SK-N-SH (cell line): ENCODE measurements around the gene CLN5. TPM values are rescaled to one million over a fixed set of nuclear protein-coding genes. Genes with fewer than 3 reads are reported as not detected.

Source experiments
- CTCF ChIA-PET: fragments of 300-600, 350-600 bp; formaldehyde crosslinking; extraction: SDS; loops from one replicate; lab custom pipeline; 2021; lab: Yijun Ruan, JAX
- POLR2A ChIA-PET: fragments of 350-600 bp; sonication (Branson Sonifier 250); formaldehyde crosslinking; extraction: SDS; loops from one replicate; lab custom pipeline; 2020; ENCODE audit warnings: antibody characterized with exemption, inconsistent platforms; lab: Yijun Ruan, JAX
- DNase-seq: peaks from one replicate; pipeline ENCODE4 v3.0.0; 2012
- H2AFZ ChIP-seq: fragments of 200-600 bp; sonication (generic); 2 replicates; pipeline ENCODE4 v1.8.1; 2016; ENCODE audit warnings: antibody characterized with exemption, mild to moderate bottlenecking, low read depth
- H3F3A ChIP-seq: fragments of 200-600 bp; sonication (generic); replicated peaks from 2 replicates; pipeline ENCODE3; 2016; ENCODE audit warnings: antibody characterized with exemption, mild to moderate bottlenecking; ENCODE audit not compliant: insufficient read depth
- H3K27ac ChIP-seq, 2 experiments: fragments of 200-500 bp in 1 of 2; fragments of 200-600 bp in 1 of 2; sonication (Bioruptor generic) in 1 of 2; sonication (generic), shearing (Covaris generic) in 1 of 2; 2 replicates each; pipeline versions ENCODE4 v1.5.1 to v1.6.1; 2014 to 2016; ENCODE audit warnings: low read depth in 2 of 2, inconsistent platforms in 1 of 2, low read length in 1 of 2, mild to moderate bottlenecking in 1 of 2, mixed read lengths in 1 of 2
- H3K27me3 ChIP-seq: fragments of 200-600 bp; sonication (generic), shearing (Covaris generic); 2 replicates; pipeline ENCODE4 v1.6.1; 2016; ENCODE audit warnings: mixed run types; ENCODE audit not compliant: insufficient read depth
- H3K36me3 ChIP-seq, 2 experiments: fragments of 200-500 bp in 1 of 2; fragments of 200-600 bp in 1 of 2; sonication (Bioruptor generic) in 1 of 2; sonication (generic) in 1 of 2; replicated peaks in 1 of 2; 2 replicates each; pipeline versions ENCODE3 to v1.5.1; 2014 to 2016; ENCODE audit warnings: low read length in 1 of 2, mild to moderate bottlenecking in 1 of 2; ENCODE audit not compliant: insufficient read depth in 2 of 2, control insufficient read depth in 1 of 2
- H3K4me1 ChIP-seq, 2 experiments: fragments of 200-500 bp in 1 of 2; fragments of 200-600 bp in 1 of 2; sonication (Bioruptor generic) in 1 of 2; sonication (generic), shearing (Covaris generic) in 1 of 2; 2 replicates each; pipeline versions ENCODE4 v1.5.1 to v1.6.1; 2014 to 2016; ENCODE audit warnings: low read depth in 1 of 2, low read length in 1 of 2, mixed run types in 1 of 2; ENCODE audit not compliant: insufficient read depth in 2 of 2, control insufficient read depth in 1 of 2
- H3K4me2 ChIP-seq: fragments of 200-600 bp; sonication (generic), shearing (Covaris generic); 2 replicates; pipeline ENCODE4 v1.6.1; 2017; ENCODE audit warnings: mixed run types
- H3K4me3 ChIP-seq, 2 experiments: fragments of 200-500 bp in 1 of 2; fragments of 200-600 bp in 1 of 2; sonication (Bioruptor generic) in 1 of 2; sonication (generic), shearing (Covaris generic) in 1 of 2; 2 replicates each; pipeline versions ENCODE4 v1.5.1 to v1.8.1; 2014 to 2016; ENCODE audit warnings: low read depth in 2 of 2, inconsistent platforms in 1 of 2, low read length in 1 of 2, mild to moderate bottlenecking in 1 of 2, mixed read lengths in 1 of 2, moderate library complexity in 1 of 2
- H3K79me2 ChIP-seq: fragments of 200-600 bp; sonication (generic); 2 replicates; pipeline ENCODE4 v1.8.1; 2017; ENCODE audit warnings: mild to moderate bottlenecking; ENCODE audit not compliant: insufficient read depth
- H3K9ac ChIP-seq: fragments of 200-600 bp; sonication (generic); 2 replicates; pipeline ENCODE4 v1.6.1; 2017; ENCODE audit warnings: mixed run types
- H3K9me2 ChIP-seq: fragments of 200-600 bp; sonication (generic); 2 replicates; pipeline ENCODE4 v1.6.1; 2017; ENCODE audit warnings: mixed run types
- H3K9me3 ChIP-seq: fragments of 200-600 bp; sonication (generic); 2 replicates; pipeline ENCODE4 v1.6.1; 2017; ENCODE audit warnings: mixed run types, mild to moderate bottlenecking, moderate library complexity
- H4K20me1 ChIP-seq: fragments of 200-600 bp; sonication (generic); 2 replicates; pipeline ENCODE4 v1.6.1; 2017; ENCODE audit warnings: mild to moderate bottlenecking, mixed run types; ENCODE audit not compliant: insufficient read depth
- EP300 ChIP-seq, 2 experiments: IDR thresholded peaks; 2 replicates each; pipeline versions ENCODE4 v1.4.0 to v1.6.1; 2012; ENCODE audit warnings: borderline replicate concordance in 1 of 2, low read depth in 1 of 2, low read length in 1 of 2
- NRF1 ChIP-seq: IDR thresholded peaks from 2 replicates; pipeline ENCODE4 v1.6.1; 2012; ENCODE audit warnings: low read depth, mild to moderate bottlenecking, low read length
- POLR2AphosphoS5 ChIP-seq: IDR thresholded peaks from 2 replicates; pipeline ENCODE4 v1.6.1; 2012; ENCODE audit warnings: low read depth, low read length
- RXRA ChIP-seq: IDR thresholded peaks from 2 replicates; pipeline ENCODE4 v1.4.0; 2012; ENCODE audit warnings: low read depth, mild to moderate bottlenecking, borderline replicate concordance
- SIN3A ChIP-seq: IDR thresholded peaks from 2 replicates; pipeline ENCODE4 v1.6.1; 2012; ENCODE audit warnings: low read depth, mild to moderate bottlenecking, low read length, moderate library complexity, borderline replicate concordance
- YY1 ChIP-seq: IDR thresholded peaks from 2 replicates; pipeline ENCODE4 v1.4.0; 2012; ENCODE audit warnings: low read depth, mild to moderate bottlenecking
- WGBS: methylation state at CpG from one replicate; pipeline ENCODE4 v1.1.6; 2017; ENCODE audit warnings: low lambda C conversion rate; 5-methylcytosine and 5-hydroxymethylcytosine counted together
- polyA plus RNA-seq, 3 experiments: library from polyadenylated mRNA; depleted of rRNA; stranded (reverse); fragments of >200 nt; gene quantifications; 2 replicates each; pipeline ENCODE4 v1.2.3, GENCODE V29; 2012
- TF ChIP-seq, protein P1 (sequence below): fragments of 200-600 bp; sonication (generic); IDR thresholded peaks from 2 replicates; pipeline ENCODE4 v1.6.1; 2017; ENCODE audit warnings: antibody characterized with exemption, mild to moderate bottlenecking, moderate library complexity
- TF ChIP-seq, protein P2 (sequence below): IDR thresholded peaks from 2 replicates; pipeline ENCODE4; 2012

The CLN5 gene
- polyA plus RNA-seq, 1 of the 3 experiments (the other 2 are of a cell fraction), result 11.6 TPM

DNA sequence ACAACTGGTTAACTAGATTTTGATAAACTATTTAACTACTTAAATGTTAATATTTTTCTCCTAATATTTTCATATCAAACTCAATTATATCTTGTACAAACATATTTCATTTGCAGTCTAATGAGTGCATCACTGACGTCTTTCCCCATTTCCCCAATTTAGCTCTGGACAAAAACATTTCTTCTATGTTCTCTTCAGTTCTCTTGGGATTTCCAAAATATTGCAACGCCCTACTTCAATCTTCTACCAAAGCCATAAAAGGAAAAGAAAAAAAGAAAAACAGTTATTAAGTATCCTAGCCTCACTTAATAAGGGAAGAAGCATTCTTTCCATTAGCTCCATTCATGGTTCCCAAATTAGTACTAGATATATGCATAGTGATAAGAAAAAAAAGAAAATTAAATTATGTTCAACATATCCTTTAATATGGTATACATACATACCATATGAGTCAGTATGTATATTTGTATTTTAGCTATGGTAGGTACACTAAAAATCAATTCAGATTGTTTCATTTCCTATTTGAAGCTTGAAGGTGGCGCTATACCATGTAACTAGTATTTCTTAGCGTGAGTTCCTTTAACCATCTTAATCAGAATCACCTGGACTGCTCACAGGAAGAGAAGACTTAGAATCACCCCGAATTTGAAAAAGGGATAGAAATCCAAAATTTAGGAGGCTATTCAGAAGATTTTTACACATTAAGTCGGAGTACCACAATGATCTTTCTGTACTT, 25.2 kb downstream of the CLN5 start:
- Histone ChIP-seq H3K36me3 (peaks cover 69 to 80% of the 10 kb centered on the region in 2 experiments), H3F3A (peaks cover 12% of the 10 kb centered on the region), H3K9ac (no peak overlapping the region), H3K4me3 (no peak overlapping the region), H3K27ac (no peak overlapping the region), H3K79me2 (peaks cover 97% of the 10 kb centered on the region), H3K9me2 (no peaks in the 10 kb centered on the region)
- CTCF ChIA-PET, result interaction anchor here (1.5 to 3.5 kb wide), 4 partner anchors 12 to 461 kb away, joined by 3 to 19 read pairs (median 8); no protein-coding TSS in a partner anchor
- 80% methylated on average over 6 of the region's 6 CpGs for WGBS
- POLR2A ChIA-PET, result no interaction called here
- TF ChIP-seq, protein P1, sequence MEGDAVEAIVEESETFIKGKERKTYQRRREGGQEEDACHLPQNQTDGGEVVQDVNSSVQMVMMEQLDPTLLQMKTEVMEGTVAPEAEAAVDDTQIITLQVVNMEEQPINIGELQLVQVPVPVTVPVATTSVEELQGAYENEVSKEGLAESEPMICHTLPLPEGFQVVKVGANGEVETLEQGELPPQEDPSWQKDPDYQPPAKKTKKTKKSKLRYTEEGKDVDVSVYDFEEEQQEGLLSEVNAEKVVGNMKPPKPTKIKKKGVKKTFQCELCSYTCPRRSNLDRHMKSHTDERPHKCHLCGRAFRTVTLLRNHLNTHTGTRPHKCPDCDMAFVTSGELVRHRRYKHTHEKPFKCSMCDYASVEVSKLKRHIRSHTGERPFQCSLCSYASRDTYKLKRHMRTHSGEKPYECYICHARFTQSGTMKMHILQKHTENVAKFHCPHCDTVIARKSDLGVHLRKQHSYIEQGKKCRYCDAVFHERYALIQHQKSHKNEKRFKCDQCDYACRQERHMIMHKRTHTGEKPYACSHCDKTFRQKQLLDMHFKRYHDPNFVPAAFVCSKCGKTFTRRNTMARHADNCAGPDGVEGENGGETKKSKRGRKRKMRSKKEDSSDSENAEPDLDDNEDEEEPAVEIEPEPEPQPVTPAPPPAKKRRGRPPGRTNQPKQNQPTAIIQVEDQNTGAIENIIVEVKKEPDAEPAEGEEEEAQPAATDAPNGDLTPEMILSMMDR, result peak; percentile 24
- no peak for TF ChIP-seq YY1
- TF ChIP-seq, all 33 proteins: peak for 1
- Histone ChIP-seq H3K4me1 (no peaks in the 10 kb centered on the region; a peak in 3 of 4 replicates), H3K27me3 (no peaks in the 10 kb centered on the region), H3K9me3 (no peaks in the 10 kb centered on the region), H3K4me2 (no peak overlapping the region), H2AFZ (no peak overlapping the region), H4K20me1 (peaks cover 63% of the 10 kb centered on the region)
- DNase-seq, result no peak

DNA sequence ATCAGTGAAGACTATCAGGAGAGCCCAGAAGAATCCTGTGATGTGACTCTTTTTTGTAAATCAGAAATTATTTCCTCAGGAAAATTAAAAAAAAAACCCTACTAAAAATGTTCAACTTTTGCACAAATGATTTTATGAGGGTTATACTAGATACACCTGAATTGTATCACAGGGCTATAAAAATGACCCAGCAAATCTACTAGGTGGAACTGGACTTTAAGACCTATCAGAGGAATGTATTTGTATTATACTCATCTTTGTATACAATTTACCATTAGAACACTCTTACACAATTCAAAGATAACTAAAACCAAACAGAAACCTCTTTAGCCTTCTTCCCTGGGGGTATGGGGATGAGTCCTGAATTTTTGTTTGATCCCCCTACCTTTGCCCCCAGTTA, 27.9 kb downstream of the CLN5 start:
- POLR2A ChIA-PET, result no interaction called here

More for the DNA sequence above, 27.9 kb downstream of the CLN5 start:
- peaks cover 98% of the 10 kb centered on the region for H3K79me2 ChIP-seq
- H3K27me3 ChIP-seq, result no peaks in the 10 kb centered on the region
- no peak overlapping the region for H3K9ac ChIP-seq
- H3F3A ChIP-seq, result peaks cover 16% of the 10 kb centered on the region
- H3K4me2 ChIP-seq, result no peak overlapping the region
- no peak overlapping the region for H3K4me3 ChIP-seq
- CTCF ChIA-PET, result interaction anchor here (2.0 to 3.5 kb wide), 3 partner anchors 17 to 459 kb away, joined by 6 to 19 read pairs (median 6); no protein-coding TSS in a partner anchor
- peaks cover 0 to 4% of the 10 kb centered on the region in 2 experiments; a peak in 3 of 4 replicates for H3K4me1 ChIP-seq
- no peak overlapping the region for H2AFZ ChIP-seq
- no peaks in the 10 kb centered on the region for H3K9me3 ChIP-seq
- no peak for DNase-seq
- no peaks in the 10 kb centered on the region for H3K9me2 ChIP-seq
- no peak overlapping the region for H3K27ac ChIP-seq
- TF ChIP-seq POLR2AphosphoS5, result no peak
- TF ChIP-seq, protein P1, result no peak
- no peak for TF ChIP-seq RXRA
- TF ChIP-seq, protein P2, sequence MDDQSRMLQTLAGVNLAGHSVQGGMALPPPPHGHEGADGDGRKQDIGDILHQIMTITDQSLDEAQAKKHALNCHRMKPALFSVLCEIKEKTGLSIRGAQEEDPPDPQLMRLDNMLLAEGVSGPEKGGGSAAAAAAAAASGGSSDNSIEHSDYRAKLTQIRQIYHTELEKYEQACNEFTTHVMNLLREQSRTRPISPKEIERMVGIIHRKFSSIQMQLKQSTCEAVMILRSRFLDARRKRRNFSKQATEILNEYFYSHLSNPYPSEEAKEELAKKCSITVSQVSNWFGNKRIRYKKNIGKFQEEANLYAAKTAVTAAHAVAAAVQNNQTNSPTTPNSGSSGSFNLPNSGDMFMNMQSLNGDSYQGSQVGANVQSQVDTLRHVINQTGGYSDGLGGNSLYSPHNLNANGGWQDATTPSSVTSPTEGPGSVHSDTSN, result no peak
- TF ChIP-seq EP300 (IDR thresholded peaks at IDR 0.05; ENCODE audit: borderline replicate concordance in 1 of 2, low read depth in 1 of 2, low read length in 1 of 2), result no peak
- no peak for TF ChIP-seq SIN3A
- no peak for TF ChIP-seq NRF1
- H3K36me3 ChIP-seq, result peaks cover 46 to 59% of the 10 kb centered on the region in 2 experiments
- H4K20me1 ChIP-seq, result peaks cover 77% of the 10 kb centered on the region
